ENCODE results near the gene SLC22A6. TPM values are rescaled to one million over a fixed set of nuclear protein-coding genes. Genes with fewer than 3 reads are reported as not detected.
A peak's percentile ranks its signal among the peaks of the same experiment; 100 is the strongest.

SLC22A6 gene
- total RNA-seq, 1 experiment from 2014 or later, result not detected

- ChIA-PET POLR2A (ENCODE audit: unreplicated experiment) (interaction anchor here (0.6 kb wide), 1 partner anchor 269 kb away, joined by 3 read pairs; no protein-coding TSS in a partner anchor), CTCF (interaction anchor here (0.6 to 1.1 kb wide), 2 partner anchors 117 to 889 kb away, joined by 6 to 11 read pairs; no protein-coding TSS in a partner anchor)
- Histone ChIP-seq H3K79me2 (ENCODE audit: low read depth) (no peaks in the 10 kb centered on the region), H3K36me3 (ENCODE audit: low read depth) (no peaks in the 10 kb centered on the region), H3K9me2 (ENCODE audit: insufficient read depth) (no peaks in the 10 kb centered on the region), H3F3A (ENCODE audit: insufficient read depth, low read depth) (no peaks in the 10 kb centered on the region), H4K20me1 (ENCODE audit: insufficient read depth) (no peaks in the 10 kb centered on the region), H3K4me3 (no peak overlapping the region), H3K9me3 (ENCODE audit: insufficient read depth, low read depth) (no peaks in the 10 kb centered on the region), H2AFZ (no peak overlapping the region), H3K27ac (no peak overlapping the region), H3K4me2 (no peak overlapping the region), H3K27me3 (ENCODE audit: insufficient read depth, low read depth) (peaks cover 70% of the 10 kb centered on the region), H3K4me1 (replicated peaks; ENCODE audit: insufficient read depth) (no peaks in the 10 kb centered on the region)
- TF ChIP-seq CTCF (conservative IDR thresholded peaks at IDR 0.05) (no peak), EZH2 (IDR thresholded peaks at IDR 0.05; ENCODE audit: low read depth) (no peak)
- DNase-seq, result no peak
- intact Hi-C loops (cut with micrococcal nuclease; ENCODE audit: unreplicated experiment), result loop anchor here (5.0 kb wide), 1 partner anchor 236 kb away; the partner anchor contains the start of gene TMEM179B
- no TSS peak for BruUV-seq (replicated peaks)
Observed at GRCh38 chr11:63023222-63023814, 38.6 kb upstream of the SLC22A6 start.

- intact Hi-C loops (cut with micrococcal nuclease; ENCODE audit: unreplicated experiment), result loop anchor here (5.0 kb wide), 1 partner anchor 235 kb away; the partner anchor contains the start of gene TMEM179B
- no peaks in the 10 kb centered on the region for H3K9me3 ChIP-seq (ENCODE audit: insufficient read depth, low read depth)
- H3K4me1 ChIP-seq (replicated peaks; ENCODE audit: insufficient read depth), result no peaks in the 10 kb centered on the region
- H3K4me3 ChIP-seq, result no peak overlapping the region
- no peak for DNase-seq
- H3K27me3 ChIP-seq (ENCODE audit: insufficient read depth, low read depth), result peaks cover 76% of the 10 kb centered on the region
- H4K20me1 ChIP-seq (ENCODE audit: insufficient read depth), result no peaks in the 10 kb centered on the region
- H3K4me2 ChIP-seq, result no peak overlapping the region
- no peak overlapping the region for H2AFZ ChIP-seq
- no peaks in the 10 kb centered on the region for H3K9me2 ChIP-seq (ENCODE audit: insufficient read depth)
- no peak for TF ChIP-seq CTCF (conservative IDR thresholded peaks at IDR 0.05)
- TF ChIP-seq EZH2 (IDR thresholded peaks at IDR 0.05; ENCODE audit: low read depth), result no peak
- H3K79me2 ChIP-seq (ENCODE audit: low read depth), result no peaks in the 10 kb centered on the region
- no TSS peak for BruUV-seq (replicated peaks)
- H3K27ac ChIP-seq, result no peak overlapping the region
- no peaks in the 10 kb centered on the region for H3K36me3 ChIP-seq (ENCODE audit: low read depth)
- POLR2A ChIA-PET (ENCODE audit: unreplicated experiment), result no interaction called here
- CTCF ChIA-PET, result interaction anchor here (1.1 kb wide), 2 partner anchors 114 to 116 kb away, joined by 4 to 7 read pairs; no protein-coding TSS in a partner anchor
- H3F3A ChIP-seq (ENCODE audit: insufficient read depth, low read depth), result no peaks in the 10 kb centered on the region
Observed at GRCh38 chr11:63022441-63022840, 37.7 kb upstream of the SLC22A6 start.

- ChIA-PET POLR2A (ENCODE audit: unreplicated experiment) (no interaction called here), CTCF (interaction anchor here (0.5 kb wide), 1 partner anchor 147 kb away, joined by 9 read pairs; no protein-coding TSS in a partner anchor)
- H4K20me1 ChIP-seq (ENCODE audit: insufficient read depth), result no peaks in the 10 kb centered on the region
- no peaks in the 10 kb centered on the region for H3K79me2 ChIP-seq (ENCODE audit: low read depth)
- no peak for TF ChIP-seq EZH2 (IDR thresholded peaks at IDR 0.05; ENCODE audit: low read depth)
- TF ChIP-seq CTCF (conservative IDR thresholded peaks at IDR 0.05), result peak; percentile 60
- no peak for DNase-seq
- H3K27ac ChIP-seq, result no peak overlapping the region
- no peak overlapping the region for H3K4me3 ChIP-seq
- no peak overlapping the region for H3K4me2 ChIP-seq
- no peak overlapping the region for H2AFZ ChIP-seq
- no TSS peak for BruUV-seq (replicated peaks)
- H3K9me3 ChIP-seq (ENCODE audit: insufficient read depth, low read depth), result no peaks in the 10 kb centered on the region
- no peaks in the 10 kb centered on the region for H3F3A ChIP-seq (ENCODE audit: insufficient read depth, low read depth)
- intact Hi-C loops (cut with micrococcal nuclease; ENCODE audit: unreplicated experiment), result loop anchor here (5.0 kb wide), 1 partner anchor 233 kb away; the partner anchor contains the start of gene TMEM179B
- H3K27me3 ChIP-seq (ENCODE audit: insufficient read depth, low read depth), result peaks cover 77% of the 10 kb centered on the region
- H3K9me2 ChIP-seq (ENCODE audit: insufficient read depth), result no peaks in the 10 kb centered on the region
- H3K36me3 ChIP-seq (ENCODE audit: low read depth), result no peaks in the 10 kb centered on the region
- no peaks in the 10 kb centered on the region for H3K4me1 ChIP-seq (replicated peaks; ENCODE audit: insufficient read depth)
Observed at GRCh38 chr11:63020671-63021291, 36.0 kb upstream of the SLC22A6 start.

All from PC-9 (cell line).